Hindlimb muscle (tissue), 1 donor: ENCODE results near the gene CTAGE1. TPM values are rescaled to one million over a fixed set of nuclear protein-coding genes. Genes with fewer than 3 reads are reported as not detected.
"Not testable (repeated sequence)": the region's sequence is repeated elsewhere in the genome, so short reads cannot be mapped to it uniquely, and the experiment has no call there.

Experiments
- DNase-seq: peaks from one replicate; pipeline ENCODE4 v3.0.0-alpha.2; 2013
- polyA plus RNA-seq: library from polyadenylated mRNA; unstranded; fragments of 120-200 nt; gene quantifications from one replicate; pipeline ENCODE4 v1.2.1, GENCODE V29; 2013; ENCODE audit not compliant: insufficient read length

The CTAGE1 gene
- polyA plus RNA-seq, 1 donor = not detected

- no peak for DNase-seq
These were observed 18.4 kb upstream of the CTAGE1 start for GRCh38 chr18:22436136-22436535.

- DNase-seq = no peak
These were observed 17.4 kb upstream of the CTAGE1 start for GRCh38 chr18:22434973-22435608.

GRCh38 chr18:22433956-22434355 lies 16.2 kb upstream of the CTAGE1 start:
- no peak for DNase-seq

- no peak for DNase-seq
These were observed 15.0 kb upstream of the CTAGE1 start for GRCh38 chr18:22432657-22433137.

GRCh38 chr18:22429564-22429963 lies 11.8 kb upstream of the CTAGE1 start:
- DNase-seq = no peak

- DNase-seq = no peak
These were observed 11.0 kb upstream of the CTAGE1 start for GRCh38 chr18:22428672-22429071.

- no peak for DNase-seq
These were observed 10.3 kb upstream of the CTAGE1 start for GRCh38 chr18:22427822-22428549.

- no peak for DNase-seq
These were observed 6.8 kb upstream of the CTAGE1 start for GRCh38 chr18:22424565-22424963.

- DNase-seq = no peak
These were observed 6.3 kb upstream of the CTAGE1 start for GRCh38 chr18:22423878-22424564.

- DNase-seq = no peak
These were observed 5.3 kb upstream of the CTAGE1 start for GRCh38 chr18:22422909-22423548.

GRCh38 chr18:22420652-22421051 lies 2.9 kb upstream of the CTAGE1 start:
- DNase-seq = no peak

GRCh38 chr18:22412176-22412911 lies 5.4 kb downstream of the CTAGE1 start:
- no peak for DNase-seq

- no peak for DNase-seq
These were observed 6.3 kb downstream of the CTAGE1 start for GRCh38 chr18:22411446-22411845.

GRCh38 chr18:22410126-22410525 lies 7.6 kb downstream of the CTAGE1 start:
- no peak for DNase-seq

GRCh38 chr18:22409445-22409844 lies 8.3 kb downstream of the CTAGE1 start:
- no peak for DNase-seq

GRCh38 chr18:22408059-22408458 lies 9.7 kb downstream of the CTAGE1 start:
- no peak for DNase-seq

GRCh38 chr18:22405142-22405541 lies 12.6 kb downstream of the CTAGE1 start:
- DNase-seq = no peak

GRCh38 chr18:22403950-22404349 lies 13.8 kb downstream of the CTAGE1 start:
- DNase-seq = no peak

GRCh38 chr18:22399949-22400348 lies 17.8 kb downstream of the CTAGE1 start:
- DNase-seq = no peak

GRCh38 chr18:22398464-22398863 lies 19.3 kb downstream of the CTAGE1 start:
- DNase-seq = no peak

GRCh38 chr18:22394428-22394827 lies 23.3 kb downstream of the CTAGE1 start:
- no peak for DNase-seq

GRCh38 chr18:22393164-22393563 lies 24.6 kb downstream of the CTAGE1 start:
- not testable (repeated sequence) for DNase-seq
